Esophagus muscularis mucosa (tissue), 3 donors: Measurements from ENCODE around the gene LPAR5.
"Not testable (repeated sequence)": the region's sequence is repeated elsewhere in the genome, so short reads cannot be mapped to it uniquely, and the experiment has no call there.

Experiments
- CTCF ChIP-seq, 3 experiments: fragments of 200-600 bp in 2 of 3; fragments of 450-650 bp in 1 of 3; sonication (generic) in 2 of 3; IDR thresholded peaks; one replicate each; pipeline ENCODE4 v1.5.1; 2017 to 2019; ENCODE audit warnings: antibody characterized with exemption in 3 of 3, mild to moderate bottlenecking in 2 of 3, moderate library complexity in 1 of 3
- POLR2A ChIP-seq: fragments of 450-650 bp; IDR thresholded peaks from one replicate; pipeline ENCODE4 v1.6.1; 2017; ENCODE audit warnings: antibody characterized with exemption, moderate library complexity, mild to moderate bottlenecking, low read depth

GRCh38 chr12:6595673-6596072 lies 40.1 kb downstream of the LPAR5 start:
- not testable (repeated sequence) for TF ChIP-seq CTCF (IDR thresholded peaks at IDR 0.05); POLR2A
